ENCODE data around the gene DOK6.
A peak's percentile ranks its signal among the peaks of the same experiment; 100 is the strongest.

The DOK6 gene

DNA sequence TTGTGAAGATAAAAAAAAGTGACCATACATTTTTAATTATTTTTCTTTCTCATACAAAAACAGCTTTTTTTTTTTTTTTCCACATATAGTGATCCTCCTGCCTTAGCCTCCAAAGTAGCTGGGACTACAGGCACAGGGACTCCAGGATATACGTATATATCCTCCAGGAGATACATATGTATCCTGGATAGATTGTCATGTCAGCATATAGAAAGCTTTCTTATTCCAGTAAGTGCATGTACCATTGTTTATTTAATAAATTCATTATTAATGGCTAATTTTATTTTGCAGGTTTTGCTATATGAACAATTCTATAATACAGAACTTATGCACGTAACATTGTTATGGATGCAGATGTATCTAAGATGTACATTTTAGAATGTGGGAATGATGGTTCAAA is 138.7 kb downstream of the DOK6 start:
- no peak for DNase-seq (ENCODE audit: low read depth)

DNA sequence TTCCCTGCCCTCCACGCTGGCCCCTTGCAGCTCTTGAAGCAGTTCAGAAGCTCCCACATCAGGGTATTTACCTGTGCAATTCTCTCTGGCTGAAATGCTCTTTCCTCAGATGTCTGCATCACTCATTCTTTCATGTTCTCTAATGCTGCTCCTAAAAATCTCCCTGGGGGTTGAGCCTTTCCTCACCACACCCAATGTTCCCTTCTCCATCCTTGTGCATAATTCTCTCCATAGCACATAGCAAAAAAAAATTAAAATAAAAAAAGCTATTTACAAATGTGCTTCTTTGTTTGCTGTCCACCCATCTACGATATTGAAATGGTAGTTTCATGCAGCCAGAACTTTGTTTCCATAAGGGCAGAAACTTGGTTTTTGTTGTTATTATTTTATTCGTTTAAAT is 155.5 kb downstream of the DOK6 start:
- DNase-seq (ENCODE audit: low read depth): no peak

DNA sequence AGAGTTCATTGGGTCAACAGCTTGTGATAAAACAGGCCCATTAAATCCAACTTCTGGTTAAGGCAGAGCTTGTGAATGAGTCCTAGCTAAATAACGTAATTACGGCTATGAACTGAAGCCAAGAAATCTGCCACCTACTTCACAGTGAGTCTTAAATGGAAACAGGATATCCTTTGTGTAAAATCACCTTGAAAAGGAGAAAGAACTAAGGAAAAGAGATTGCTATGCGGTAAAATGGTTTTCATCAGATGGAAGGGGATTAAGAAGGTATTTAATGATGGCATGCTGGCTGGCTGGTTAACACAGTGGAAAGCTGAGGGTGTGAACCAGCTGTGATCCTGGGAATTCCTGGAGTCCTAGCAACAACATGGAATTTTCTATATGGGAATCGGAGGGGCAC is 156.6 kb downstream of the DOK6 start:
- DNase-seq (ENCODE audit: low read depth): no peak

DNA sequence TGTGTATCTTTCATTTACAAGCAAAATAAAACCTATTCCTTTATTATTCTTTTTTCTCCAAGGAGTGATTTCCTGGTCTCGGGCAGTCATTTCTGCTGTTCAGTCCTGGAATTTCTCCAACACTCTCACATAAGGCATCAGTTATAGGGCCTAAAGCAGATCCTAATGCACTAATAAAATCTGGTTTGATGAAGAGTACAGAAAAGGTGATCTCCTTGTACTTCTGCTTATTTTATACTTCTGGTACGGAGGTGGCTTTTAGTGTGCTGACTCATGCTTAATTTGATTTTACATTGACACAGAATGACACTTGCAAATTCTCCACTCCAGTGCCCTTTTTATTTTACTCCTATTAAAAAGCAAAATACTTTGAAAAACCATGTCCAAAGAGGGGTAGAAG is 157.4 kb downstream of the DOK6 start:
- DNase-seq (ENCODE audit: low read depth): no peak

DNA sequence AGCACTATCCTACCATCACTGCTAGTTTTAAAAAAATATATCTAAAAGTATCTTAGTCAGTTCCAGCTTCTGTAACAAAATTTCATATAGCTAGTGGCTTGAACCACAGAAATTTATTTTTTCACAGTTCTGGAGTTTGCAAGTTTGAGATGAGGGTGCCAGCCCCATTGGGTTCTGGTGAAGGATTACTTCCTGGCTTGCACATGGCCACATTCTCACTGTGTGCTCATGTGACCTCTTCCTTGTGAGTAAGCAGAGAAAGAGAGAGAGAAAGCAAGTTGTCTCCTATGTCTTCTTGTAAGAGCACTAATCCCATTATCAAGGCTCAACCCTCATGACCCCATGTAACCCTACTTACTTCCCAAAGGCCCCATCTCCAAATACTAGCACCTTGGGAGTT is 158.9 kb downstream of the DOK6 start:
- no peak for DNase-seq (ENCODE audit: low read depth)

DNA sequence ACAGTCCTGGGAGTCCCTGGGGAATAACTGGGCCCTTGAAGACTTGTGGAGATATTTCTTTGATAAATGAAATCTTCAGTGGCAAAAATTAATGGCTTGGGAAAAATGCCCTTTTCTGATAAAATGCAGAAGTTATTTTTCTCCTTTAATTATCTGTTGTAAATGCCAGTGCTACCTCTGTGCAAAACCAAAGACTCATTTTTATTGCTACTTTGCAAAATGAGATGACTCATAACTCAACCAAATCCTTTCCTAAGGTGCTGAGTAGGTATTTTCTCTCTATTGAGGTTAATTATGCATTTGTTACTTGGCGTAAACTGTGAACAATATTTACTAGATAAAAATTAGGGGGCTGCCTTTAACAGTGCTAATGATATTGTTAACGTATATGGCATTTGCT is 163.9 kb downstream of the DOK6 start:
- DNase-seq (ENCODE audit: low read depth): no peak

DNA sequence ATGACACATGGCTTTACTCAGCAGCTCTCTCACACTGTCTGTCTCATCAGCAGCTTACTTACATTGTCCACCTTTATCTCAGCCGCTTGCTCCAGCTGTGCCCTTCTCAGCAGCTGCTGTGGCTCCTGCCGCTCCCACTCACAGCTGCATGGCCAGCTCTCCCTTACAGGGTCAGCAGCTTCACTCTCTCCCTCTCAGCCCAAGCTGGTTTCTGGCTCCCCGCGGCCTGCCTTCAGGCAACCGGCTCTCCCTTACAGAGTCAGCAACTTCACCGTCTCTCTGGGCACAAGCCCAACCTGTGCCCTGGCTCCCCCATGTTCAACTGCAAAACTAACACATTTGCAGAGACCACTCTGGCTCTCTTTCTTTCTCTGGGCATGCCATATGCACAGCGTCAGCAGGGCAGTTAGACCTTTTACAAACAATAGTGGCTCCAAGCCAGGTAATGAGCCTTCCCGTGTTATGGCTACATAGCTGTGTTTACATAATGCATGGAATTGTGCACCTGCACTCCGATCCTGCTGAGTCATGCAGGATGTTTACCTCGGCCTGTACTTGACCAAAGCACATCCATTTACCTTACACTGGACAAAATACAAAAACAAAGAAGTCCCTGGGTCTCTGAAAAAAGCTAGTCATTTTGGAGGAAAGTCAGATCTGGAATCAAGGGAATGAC is 167.3 kb downstream of the DOK6 start:
- DNase-seq (ENCODE audit: low read depth): no peak

DNA sequence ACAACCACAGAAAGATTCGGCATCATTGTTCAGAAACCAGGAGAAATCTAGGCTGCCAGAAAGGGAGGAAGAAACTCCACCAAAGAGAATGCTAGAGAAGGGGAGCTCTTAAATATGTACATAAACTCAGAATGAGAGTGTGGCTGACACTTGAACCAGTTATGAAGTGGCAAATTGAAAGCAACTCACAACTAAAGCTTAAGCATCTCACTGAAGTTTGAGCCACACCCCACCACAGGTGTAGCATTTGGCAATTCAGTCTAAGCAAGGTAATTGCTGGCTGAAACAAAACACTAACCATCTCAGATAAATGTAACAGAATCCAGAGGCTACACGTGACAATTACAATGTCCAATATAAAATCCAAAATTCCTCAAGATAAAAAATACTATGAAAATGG is 168.4 kb downstream of the DOK6 start:
- DNase-seq (ENCODE audit: low read depth): no peak

DNA sequence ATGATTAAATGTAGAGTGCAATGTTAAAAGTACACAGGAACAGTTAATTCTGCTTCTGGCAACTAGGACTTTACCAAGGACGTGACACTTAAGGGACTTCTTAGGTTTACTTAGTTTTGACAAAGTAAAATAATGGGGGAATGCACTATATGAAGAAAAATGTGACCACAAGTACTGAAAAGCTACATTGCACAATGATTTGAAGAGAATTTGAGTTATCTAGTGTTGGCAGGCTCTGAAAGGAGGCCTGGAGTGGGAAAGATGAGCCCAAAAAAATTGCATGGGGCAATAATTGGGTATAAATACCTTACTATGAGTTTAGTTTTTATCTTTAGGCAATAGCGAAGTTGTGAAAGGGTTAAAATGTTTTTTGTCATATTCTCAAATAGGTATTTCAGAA is 173.7 kb downstream of the DOK6 start:
- DNase-seq (ENCODE audit: low read depth): no peak

DNA sequence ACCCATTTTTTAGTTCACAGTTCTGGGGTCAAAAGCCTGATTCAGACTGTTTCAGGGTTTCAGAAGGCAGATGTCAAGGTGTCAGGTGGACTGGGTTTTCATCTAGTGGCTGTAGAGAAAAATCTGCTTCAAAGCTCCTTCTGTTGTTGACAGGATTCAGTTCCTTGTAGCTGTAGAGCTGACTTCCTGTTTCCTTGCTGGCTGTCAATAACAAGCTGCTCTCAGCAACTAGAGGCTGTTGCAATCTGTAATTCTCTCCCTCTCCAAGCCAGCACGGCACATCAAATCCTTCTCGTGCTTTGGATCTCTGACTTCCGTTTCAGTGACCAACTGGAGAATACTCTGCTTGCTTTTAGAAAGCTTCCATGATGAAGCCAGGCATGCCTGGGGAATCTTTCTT is 179.4 kb downstream of the DOK6 start:
- peak; percentile 40 for DNase-seq (ENCODE audit: low read depth)

DNA sequence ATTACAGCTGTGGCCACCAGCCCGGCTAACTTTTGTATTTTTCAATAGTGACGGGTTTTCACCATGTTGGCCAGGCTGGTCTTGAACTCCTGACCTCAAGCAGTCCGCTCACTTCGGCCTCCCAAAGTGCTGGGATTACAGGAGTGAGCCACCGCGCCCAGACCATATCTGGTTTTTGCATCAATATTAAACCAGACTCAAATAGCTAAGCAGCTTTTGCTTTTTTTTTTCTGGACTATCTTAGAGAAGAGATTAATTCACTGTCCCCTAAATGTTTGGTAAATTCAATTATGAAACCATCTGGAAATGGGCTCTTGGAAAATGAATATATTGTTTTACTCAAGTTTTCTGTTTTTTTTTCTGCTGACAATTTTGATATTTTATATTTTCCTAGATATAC is 183.7 kb downstream of the DOK6 start:
- no peak for DNase-seq (ENCODE audit: low read depth)

DNA sequence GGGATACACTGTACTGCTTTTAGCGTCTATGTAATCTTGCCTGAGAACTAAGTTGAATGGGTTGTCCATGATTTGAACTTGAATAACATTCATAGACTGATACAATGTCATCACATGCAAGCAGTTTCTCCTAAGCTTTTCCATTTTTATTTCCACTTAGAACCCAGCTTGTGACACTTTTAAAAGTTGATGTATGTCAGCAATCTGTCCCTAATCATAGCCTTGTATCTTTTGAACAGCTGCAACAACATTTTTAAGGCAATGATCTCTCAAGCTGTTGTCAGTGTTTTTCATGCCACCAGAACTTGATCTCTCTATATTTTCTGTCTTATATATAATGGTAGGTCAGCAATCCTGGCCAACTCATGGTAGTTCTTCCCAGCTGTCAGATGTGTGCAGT is 185.0 kb downstream of the DOK6 start:
- no peak for DNase-seq (ENCODE audit: low read depth)

DNA sequence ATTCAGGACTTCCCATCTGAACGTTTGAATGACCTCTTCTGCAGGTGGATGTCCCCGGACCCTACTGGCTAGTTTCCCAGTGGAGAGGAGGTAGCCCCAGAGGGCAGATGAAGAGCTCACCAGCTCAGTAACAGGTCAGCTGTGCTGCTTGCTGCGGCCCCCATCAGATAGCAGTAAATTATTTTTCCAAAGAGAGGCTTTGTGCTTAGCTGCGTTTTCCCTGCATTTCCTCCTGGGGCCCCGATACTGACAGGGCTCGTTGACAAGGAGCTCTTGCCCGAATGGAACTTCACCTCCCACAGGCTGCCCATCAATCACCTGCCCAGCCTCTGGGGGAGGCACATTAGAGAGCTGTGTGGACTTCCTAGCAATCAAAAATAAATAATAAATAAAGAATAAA is 185.8 kb downstream of the DOK6 start:
- DNase-seq (ENCODE audit: low read depth): no peak

DNA sequence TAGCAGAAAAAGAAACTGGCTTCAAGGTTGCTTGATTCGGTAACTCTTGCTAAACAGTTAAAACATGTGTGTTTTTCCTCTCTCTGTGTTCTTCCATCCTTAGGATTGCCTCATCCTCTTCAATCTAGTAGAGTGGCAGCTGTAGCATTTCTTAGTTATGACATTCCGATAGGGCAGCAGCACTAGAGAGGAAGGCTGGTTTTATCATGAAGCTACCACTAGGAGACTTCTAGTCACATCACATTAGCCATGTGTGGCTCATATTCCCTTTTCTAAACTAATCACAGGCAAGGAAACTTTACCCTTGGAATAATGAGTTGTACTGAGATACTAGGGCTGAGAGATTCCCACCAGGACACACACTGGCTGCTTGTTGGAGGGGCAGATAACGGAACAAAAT is 187.6 kb downstream of the DOK6 start:
- DNase-seq (ENCODE audit: low read depth): no peak

DNA sequence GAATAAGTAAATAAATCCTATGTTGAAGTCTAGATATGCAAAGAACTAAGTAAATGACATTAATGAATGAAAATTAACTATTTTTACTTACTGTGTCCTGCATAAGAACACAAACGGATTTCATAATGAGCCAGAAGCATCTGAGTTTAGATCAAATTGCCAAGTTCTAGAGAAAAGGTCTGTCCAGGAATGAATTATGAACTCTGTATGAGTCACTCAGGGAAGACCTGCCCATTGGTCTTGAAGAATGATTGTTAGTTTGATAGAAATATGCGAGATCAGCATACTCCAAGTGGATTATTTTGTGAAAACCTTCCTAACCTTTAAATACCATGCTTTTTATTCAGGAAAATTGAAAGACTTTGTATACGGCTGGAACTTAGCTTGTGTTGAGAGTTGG is 189.5 kb downstream of the DOK6 start:
- peak; percentile 32 for DNase-seq (ENCODE audit: low read depth)

DNA sequence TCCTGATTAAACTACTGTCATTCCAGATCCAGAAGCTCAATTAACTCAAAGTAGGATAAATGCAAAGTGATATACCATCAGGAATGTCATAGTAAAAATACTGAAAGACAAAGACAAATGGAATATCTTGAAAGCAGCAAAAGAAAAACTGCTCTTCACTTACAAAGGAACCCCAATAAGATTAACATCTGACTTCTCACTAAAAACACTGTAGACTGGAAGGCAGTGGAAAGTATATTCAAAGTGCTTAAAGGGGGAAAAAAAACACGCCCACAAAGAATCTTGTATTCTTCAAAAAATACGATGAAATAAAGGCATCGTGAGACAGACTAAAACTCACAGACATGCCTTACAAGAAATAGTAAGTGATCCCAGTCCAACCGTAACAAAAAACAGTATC is 195.7 kb downstream of the DOK6 start:
- no peak for DNase-seq (ENCODE audit: low read depth)

DNA sequence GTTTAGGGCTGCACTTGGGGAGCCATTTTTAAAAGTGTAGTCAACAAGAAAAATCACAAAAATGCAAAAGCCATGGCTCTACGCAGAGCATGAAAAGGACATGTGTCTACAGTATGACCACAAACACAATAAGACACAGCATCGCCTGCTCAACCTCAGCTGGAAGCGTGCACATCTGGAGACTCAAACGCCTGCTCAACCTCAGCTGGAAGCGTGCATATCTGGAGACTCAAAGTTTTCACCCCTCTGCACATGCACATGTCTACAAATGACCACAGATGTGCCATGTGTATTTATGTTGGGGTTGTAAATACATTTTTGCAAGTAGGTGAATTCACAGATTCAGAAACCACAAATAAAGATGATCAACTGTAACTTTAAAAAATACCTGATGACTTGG is 196.9 kb downstream of the DOK6 start:
- DNase-seq (ENCODE audit: low read depth): no peak

DNA sequence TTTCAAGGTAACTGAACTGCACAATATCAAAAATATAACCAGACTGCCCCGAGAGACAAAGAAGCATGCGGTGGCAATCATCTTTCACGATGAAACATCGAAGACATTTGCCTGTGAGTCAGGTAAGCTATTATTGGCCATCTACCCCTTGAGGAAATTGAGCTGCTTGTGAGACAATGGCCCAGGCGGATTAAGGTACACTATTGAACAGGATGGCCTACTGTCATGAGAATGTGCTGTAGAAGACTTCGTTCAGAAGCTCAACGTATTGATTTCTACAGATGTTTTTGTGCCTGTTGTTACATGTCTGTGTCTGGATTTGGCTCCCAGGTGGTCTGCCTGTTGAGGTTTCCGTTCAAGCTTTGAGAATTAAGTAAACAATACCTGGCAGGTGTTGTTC is 198.7 kb downstream of the DOK6 start:
- no peak for DNase-seq (ENCODE audit: low read depth)

DNA sequence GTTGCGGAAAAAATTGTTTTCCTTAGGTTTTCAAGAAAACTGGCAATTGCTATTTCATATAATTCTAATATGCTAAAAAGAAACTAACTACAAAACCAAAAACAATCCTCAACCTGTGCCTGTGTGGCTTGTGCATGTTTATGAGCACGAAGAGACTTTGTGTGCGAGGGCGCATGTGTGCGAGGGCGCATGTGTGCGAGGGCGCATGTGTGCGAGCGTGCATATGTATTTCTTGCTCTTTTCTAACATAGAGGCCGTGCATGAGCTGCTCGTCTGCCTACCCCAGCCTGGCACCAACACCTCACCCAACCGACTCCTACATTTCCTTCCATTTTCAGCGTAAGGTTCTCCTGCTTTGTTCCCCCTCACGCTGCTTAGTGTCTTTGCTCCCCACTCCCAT is 211.6 kb downstream of the DOK6 start:
- no peak for DNase-seq (ENCODE audit: low read depth)

DNA sequence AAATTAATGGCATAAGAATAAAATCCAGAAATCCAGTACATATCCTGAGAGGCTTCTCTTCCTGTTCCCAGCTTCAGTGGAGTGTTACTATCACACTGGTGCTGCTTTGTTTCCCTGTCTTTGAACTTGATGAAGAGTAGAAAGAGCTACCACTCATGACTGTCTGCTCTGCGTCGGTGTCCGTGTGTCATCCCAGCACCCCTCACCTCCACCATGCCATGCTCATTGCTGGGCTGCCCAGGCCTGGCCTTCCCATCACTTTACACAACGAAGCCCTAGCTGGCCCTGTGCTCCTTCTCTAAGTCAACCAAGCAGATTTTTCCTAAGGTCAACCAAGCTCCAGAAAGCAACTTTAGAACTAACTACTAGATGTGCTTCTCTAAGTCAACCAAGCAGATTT is 215.4 kb downstream of the DOK6 start:
- DNase-seq (ENCODE audit: low read depth): no peak

DNA sequence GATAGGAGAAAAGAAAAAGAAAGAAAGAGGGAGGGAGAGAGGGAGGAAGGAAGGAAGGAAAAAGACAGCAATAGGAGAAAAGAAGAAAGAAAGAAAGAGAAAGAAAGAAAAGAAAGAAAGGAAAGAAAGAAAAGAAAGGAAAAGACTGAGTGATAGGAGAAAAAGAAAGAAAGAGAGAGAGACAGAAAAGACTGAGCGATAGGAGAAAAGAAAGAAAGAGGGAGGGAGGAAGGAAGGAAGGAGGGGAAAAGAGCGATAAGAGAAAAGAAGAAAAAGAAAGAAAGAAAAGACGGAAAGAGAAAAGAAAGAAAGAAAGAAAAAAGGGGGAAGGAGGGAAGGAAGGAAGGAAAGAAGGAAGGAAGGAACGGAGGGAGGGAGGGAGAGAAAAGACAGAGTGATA is 216.7 kb downstream of the DOK6 start:
- no peak for DNase-seq (ENCODE audit: low read depth)

DNA sequence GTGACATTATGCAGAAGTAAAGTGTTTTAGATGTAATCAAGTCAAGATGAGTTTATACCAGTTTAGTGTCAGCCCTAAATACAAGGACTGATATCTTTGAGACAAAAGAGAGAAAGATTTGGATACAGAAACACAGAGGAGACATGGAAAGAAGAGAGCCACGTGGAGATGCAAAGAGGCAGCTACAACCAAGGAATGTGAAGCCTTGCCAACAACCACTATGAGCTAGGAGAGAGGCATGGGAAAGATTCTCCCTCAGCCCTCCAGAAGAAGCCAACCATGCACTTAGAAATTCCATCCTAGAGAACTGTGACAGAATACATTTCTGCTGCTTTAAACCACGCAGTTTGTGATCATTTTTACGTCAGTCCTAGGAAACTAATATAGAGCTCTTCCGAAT is 217.2 kb downstream of the DOK6 start:
- DNase-seq (ENCODE audit: low read depth): peak; percentile 55

DNA sequence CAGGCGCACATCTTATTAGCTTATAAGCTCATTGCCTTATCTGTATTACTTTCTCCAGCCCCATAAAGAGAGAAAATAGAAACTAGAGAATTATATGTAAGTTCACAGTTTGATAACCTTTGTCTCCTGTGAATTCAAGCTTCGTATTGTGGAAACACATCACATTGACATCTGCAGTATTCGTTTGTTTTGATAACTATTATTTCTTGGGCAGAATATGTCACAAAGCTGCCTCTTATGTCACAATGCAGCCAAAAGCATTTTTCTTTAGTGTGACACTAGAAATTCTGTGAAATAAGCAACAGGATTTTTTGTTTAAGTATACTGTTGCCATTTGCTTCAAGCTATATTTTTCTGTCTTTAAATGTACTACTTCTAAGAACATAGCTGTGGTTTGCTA is 221.5 kb downstream of the DOK6 start:
- DNase-seq (ENCODE audit: low read depth): no peak

DNA sequence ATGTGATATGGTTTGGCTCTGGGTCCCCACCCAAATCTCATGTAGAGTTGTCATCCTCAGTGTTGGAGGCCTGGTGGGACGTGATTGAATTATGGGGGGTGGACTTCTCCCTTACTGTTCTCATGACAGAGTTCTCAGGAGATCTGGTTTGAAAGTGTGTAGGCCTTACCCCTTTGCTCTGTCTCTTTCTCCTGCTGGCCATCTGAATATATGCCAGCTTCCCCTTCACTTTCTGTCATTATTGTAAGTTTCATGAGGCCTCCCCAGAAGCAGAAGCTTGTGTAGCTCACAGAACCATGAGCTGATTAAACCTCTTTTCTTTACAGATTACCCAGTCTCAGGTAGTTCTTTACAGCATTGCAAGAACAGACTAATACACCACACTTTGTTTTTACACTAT is 222.3 kb downstream of the DOK6 start:
- no peak for DNase-seq (ENCODE audit: low read depth)

DNA sequence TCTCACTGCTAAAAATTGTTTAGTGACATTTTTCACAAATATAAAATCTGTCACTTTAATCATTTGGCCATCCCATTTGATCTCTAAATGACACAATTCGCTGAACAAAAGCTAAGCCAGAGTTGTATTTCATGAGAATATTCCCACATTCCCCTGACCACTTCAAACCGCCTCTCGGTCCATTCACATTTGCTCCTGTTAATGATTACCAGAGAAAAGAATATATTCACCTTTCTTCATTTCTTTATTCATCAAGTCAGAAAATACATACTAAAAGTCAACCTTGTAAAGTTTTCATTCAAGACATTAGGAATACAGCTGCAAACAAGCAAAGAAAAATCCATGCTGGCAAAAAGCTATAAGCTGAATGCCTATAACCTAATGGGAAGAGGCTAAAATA is 225.5 kb downstream of the DOK6 start:
- DNase-seq (ENCODE audit: low read depth): no peak

All from iris pigment epithelial cell (primary cell).